ENCODE results near the gene TOM1.

The TOM1 gene

DNA sequence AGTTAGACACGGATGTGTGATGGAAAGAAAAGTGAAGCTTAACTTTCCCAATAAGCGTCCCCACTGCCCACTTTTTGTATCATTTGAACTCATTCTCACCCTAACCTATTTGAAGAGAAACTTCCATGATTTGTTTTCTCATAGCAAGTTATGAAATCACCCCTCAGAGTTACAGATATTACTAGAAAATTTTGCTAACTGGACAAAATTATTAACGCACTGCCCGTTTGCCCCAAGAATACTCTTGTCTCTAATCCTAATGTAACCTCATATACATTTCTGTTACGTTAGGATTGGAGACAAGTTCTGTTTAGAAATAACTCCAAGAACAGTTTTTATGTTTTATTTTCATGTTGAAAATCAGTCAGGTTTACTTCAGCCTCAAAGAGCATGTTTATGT lies 25.5 kb downstream of the TOM1 start:
- no peak for DNase-seq

DNA sequence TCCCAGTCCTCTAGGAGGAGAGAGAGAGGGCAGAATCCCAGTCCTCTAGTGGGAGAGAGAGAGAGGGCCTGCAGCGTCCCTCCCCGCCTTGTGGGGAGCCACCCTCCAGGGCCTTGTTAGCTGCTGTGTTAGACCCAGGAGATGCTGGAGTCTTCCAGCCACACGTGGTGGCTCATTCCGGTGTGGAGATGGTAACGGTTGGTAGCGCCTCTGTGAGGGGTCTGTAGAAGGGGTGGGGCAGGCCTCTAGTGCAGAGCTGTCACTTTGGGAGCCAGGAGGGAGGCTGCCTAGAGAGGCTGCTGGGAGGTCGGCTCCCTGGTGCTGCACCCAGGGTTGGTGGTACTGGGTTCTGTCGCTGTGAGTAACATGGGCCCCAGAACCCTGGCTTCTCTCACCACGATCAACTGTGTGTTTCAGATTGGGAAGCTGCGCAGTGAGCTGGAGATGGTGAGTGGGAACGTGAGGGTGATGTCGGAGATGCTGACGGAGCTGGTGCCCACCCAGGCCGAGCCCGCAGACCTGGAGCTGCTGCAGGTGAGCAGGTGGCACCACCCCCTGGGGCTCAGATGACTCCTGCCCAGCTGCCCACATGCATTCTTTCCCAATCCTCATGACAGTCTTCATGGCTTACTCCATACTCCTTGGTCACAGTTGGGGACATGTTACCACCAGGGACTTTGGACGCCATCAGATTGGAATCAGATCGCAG lies 27.3 kb downstream of the TOM1 start:
- no peak for DNase-seq

DNA sequence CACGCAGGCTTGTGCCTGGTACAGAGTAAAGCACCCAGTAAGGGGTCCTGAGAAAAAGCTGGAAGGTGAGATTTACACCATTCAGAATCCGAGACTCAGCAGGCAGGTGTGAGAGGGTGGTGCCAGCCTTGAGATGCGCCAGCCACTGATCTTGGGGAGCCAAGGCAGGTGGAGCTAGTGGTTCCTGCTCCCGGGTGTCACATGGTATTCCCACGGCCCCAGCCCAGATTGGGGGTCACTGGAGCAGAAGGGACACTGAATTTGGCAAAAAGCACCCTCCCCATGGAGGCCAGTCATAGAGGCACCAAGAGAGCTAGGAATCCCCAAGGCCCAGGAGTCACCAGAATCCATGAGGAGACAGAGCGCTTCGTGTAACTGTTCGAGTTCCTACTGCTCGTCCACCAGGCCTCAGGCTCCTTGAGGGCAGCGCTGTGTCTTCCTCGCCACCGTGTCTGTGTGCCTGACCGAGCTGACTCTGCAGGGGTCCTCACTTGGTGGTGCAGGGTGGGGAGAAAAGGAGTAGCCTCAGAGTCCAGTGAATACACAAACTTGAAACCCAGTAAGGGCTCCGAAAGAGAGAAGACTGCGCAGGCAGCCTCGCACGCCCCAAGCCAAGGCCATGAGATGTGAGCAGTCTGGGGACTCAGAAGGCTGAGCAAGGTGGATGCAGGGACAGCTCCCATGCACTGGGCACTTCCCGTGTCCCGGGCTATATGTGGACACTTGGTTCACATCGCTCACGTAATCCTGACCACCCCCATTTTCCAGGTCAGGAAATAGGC lies 28.2 kb downstream of the TOM1 start:
- no peak for DNase-seq

DNA sequence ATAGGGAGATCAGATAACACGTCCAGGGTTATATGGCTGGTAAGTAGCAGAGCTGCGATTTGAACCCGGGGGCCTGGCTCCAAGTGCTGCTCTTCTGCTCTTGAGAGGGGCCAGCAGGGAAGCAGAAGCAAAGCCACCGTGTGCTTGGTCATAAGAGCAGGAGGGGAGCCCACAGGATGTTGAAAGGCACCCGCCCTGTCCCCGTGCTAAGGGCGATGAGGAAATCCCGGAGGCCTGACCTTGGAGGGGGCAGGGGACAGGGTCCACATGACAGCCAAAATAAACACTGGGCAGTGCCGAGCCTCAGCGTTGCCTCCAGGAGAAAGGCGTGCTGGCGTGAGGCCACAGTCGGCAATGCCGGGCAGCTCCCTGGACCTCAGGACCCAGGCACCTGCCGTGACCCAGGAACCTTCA lies 28.8 kb downstream of the TOM1 start:
- DNase-seq: no peak

DNA sequence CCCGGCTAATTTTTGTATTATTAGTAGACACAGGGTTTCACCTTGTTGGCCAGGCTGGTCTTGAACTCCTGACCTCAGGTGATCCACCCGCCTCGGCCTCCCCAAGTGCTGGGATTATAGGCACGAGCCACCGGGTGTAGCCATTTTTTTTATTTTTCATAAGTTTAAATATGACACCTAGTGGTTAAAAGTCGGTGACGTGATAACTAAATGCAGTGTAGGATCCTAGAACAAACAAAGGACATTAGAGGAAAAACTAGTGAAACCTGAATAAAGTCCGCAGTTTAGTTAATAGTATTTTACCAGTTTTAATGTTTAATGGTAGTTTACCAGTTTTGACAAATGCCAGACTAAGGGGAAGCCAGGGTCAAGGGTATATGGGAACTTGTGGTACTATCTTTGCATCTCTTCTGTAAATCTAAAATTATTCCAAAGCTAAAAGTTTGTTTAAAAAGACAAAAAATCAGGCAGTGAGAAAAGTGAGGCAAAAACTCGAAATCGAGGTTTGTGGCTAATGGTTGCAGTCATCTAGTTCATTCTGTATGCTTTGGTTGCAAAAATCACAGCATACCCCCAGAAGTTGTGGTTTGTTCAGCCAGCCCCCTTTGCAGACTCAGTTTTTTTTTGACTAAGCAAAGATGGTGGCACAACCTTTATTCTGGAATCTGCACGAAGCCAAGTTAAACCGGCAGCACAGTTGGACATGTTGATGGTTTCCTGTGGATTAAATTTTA lies 29.6 kb downstream of the TOM1 start:
- DNase-seq: no peak

DNA sequence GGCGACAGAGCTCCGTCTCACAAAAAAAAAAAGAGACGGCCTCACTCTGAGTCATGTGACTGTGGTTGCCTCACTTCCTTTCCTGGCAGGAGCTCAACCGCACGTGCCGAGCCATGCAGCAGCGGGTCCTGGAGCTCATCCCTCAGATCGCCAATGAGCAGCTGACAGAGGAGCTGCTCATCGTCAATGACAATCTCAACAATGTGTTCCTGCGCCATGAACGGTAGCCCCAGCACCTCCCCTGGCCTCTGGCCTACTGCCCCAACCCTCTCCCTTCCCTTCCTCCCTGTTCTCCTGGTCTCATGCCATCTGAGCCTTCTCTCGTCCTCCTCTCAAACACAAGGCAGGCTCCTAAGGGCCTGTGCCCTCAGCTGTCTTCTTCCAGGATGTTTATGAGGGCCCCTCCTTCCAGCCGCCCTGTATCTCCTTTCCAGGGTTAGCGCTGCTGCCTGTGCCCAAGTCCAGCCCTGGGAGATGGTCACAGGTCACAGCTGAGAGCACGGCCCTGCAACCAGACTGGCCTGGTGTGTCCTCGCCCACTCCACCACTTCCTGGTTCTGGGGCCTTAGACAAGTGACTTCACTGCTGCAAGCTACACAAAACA lies 30.7 kb downstream of the TOM1 start:
- DNase-seq: no peak

DNA sequence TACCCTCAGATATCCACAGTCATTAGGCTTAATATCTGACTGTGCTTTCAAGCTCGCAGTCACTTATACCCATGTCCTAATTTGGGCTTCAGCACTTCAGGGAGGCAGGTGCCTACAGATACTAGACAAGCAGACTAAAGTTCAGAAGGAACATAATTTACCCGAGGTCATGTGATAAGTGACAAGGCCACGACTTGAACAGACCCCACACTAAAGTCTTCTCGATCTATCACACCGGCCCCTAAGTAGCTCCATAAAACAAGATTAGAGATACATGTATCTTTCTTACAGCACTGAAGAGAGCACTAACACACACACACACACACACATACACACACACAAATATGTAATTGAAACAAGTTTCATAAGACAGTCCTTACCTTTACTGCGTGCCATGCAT lies 32.6 kb downstream of the TOM1 start:
- no peak for DNase-seq

DNA sequence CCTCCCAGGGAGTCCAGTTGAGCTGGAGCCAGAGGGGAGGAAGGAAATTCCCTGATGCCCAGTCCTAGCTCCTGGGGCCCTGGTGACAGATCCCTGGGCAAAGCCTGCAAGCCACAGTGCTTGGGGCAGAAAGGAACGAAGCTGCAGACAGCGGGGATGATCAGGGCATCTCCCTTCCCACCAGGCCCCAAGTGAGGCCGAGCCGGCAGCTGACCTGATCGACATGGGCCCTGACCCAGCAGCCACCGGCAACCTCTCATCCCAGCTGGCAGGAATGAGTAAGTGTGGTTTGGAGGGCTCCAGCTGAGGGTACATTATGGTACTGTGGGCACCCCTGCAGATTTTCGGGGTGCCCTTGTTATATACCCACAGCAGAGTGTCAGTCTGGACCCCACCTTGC lies 33.5 kb downstream of the TOM1 start:
- DNase-seq: no peak

DNA sequence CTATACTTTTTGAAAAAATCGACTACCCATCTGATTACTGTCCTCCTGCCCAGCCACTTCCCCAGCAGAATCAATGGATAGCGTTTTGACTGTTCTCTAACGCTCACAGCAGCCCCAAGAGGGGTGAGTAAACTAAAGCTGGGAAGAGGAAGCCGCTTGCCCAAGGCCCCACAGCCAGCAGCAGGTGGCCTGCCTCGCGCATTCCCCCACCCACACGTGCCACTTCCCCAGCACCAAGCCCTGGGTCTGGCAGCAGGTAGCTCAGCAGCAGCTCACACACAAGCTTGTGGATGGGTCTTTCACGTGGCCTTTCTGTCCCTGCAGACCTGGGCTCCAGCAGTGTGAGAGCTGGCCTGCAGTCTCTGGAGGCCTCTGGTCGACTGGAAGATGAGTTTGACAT lies 34.3 kb downstream of the TOM1 start:
- DNase-seq: no peak

DNA sequence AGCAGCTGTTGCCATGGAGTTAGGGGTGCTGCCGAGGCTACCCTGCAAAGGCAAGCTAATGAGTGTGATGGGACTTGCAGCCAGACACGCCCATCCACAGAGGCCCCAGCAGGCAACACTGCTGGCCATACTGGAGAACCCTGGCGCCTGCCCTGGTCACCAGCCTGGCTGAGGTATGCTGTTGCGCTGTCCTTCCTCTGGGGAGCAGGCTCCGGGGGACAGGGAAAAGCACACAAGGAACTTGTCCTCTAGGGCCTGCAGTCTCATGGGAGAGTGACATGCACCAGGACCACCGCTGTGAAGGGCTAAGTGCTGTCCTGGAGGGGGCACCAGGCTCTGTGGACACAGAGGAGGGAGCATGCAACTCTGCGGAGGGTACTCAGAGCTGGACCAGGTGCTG lies 35.8 kb downstream of the TOM1 start:
- DNase-seq: no peak

DNA sequence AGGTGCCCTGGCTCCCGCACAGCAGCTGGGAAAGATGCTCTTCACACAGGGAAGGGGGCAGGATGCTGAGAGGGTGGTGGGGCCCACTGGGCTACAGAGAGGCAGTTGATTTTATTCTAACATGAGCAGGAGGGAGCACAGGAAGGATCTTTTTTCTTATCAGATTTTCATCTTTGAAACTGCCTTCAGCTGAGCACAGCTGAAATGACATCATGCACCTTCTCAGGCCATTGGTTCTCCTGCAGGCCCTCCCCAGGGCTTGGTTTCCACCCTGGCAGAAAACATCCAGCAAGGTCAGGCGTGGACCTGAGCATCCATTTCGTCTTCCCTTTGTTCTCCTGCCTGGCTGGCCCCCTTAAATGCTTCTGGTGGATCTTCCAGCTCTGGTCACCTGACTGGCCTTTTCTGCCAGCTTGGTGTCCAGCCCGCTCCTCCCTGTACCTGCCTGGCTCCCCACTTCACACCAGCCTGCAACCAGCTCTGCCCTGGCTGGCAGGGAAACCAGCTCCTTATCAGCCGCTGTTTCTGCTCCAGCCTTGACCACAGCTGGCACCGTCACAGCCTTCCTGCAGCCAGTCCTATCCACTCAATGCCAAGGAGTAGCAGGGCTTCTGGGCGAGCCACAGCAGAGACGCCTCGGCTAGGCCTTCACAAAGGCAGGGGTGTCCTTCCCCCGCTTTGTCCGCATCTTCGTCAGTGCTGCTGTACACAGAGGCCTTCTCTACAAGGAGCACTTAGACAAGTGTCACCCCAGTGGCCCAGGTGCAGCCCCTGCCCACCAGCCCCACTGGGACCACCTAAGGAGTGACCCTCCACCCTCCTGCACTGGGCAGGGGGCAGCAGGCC lies 36.5 kb downstream of the TOM1 start:
- no peak for DNase-seq

DNA sequence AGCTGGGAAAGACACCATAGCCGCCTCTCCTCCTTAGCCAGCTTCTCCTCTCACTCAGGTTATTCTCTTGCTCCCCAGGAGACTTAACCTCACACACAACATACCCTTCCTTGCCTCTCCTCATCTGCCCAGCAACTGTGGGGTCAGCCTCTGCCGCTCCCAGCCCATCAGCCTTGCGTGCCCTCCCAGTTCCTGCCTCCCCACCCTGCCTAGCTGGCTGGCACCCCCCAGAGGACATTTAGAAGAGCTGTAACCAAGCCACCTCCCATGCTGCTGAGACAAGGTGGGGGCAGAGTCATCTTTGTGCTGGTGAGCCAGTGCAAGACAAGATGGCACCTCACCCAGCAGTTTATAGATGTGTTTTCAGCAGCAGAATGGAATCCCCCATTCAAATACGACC lies 38.2 kb downstream of the TOM1 start:
- no peak for DNase-seq

DNA sequence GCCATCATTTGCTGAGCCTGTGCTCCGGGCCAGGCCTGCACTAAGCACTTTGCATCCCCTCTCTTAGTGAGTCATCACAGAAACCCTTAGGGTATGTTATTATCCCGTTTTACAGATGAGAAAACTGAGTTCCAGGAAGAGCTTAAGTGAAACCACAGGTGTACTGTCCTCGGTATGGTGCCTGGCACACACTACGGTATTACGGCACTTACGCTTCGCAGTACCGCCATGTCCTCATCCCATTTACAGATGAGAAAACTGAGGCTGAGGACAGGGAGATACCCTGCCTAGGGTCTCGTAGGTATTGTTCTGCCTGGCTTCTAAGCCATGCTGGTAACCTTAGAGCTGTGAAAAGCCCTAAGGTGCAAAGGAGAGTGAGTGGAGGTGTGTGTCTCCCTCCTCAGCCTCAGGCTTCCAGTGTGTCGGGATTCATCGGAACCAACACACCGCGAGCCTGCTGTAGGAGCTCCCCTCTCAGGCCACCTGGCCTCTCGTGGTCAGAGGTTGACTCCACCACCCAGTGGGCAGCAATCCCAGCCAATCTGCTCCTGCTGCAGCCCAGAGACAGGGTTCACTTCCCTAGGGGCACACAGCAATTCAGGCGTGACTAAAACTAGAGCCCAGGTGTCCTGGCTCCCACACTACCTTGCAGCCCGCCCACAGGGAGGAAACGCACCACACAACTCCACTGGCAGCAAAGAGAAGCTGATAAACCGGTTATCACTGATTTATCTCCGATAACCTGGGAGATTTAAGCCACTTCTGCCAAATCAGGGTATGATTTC lies 41.6 kb downstream of the TOM1 start:
- no peak for DNase-seq

DNA sequence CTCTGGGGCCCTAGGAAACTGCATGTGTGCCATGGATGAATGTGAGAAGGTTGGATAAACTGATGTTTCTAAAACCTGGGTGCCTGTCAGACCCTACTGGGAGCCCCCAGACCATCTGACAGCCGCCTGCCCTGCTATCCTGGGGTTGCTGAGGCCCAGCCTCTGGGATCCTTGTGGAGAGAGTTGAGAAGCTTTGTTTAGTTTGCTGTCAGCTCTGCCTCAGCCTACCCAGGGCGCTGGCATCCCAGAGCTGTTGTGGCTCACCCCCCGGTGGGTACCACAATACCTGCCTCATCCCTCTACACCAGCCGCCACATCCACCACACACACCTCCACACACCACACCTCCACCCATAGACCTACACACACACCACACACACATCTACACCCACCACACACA lies 42.7 kb downstream of the TOM1 start:
- DNase-seq: no peak

DNA sequence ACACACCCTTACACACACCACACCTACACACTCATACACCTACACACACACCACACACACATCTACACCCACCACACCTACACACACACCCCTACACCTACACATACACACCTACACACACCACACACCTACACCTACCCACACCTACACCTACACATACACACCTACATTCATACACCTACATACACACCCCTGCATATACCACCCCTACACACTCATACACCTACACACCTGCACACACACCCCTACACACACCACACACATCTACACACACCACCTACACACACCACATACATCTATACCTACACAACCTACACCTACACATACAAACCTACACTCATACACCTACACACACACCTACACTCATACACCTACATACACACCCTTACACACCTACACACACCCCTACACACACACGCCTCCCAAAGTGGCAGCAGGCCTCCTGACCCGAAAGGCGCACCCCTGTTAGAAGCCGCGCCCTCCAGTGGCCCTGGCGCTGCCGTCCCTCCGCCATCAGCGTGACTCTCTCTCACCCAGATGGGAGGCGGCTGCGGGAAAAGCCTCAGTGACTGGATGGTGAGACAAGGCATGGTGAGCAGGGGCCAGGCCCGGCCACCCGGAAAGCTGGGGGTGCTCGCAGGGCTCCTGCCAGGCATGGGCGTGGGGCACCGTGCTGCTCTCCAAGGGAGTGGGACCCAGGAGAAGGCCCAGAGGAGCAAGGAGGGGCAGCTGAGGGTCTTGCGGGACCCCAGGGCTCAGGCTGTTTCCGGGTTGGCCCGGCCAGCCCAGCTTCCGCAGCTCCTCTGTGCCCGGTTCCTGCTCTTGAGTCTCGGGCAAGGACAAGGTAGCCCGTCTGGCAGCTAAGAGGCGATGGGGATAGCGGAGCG lies 44.2 kb downstream of the TOM1 start:
- DNase-seq: no peak

DNA sequence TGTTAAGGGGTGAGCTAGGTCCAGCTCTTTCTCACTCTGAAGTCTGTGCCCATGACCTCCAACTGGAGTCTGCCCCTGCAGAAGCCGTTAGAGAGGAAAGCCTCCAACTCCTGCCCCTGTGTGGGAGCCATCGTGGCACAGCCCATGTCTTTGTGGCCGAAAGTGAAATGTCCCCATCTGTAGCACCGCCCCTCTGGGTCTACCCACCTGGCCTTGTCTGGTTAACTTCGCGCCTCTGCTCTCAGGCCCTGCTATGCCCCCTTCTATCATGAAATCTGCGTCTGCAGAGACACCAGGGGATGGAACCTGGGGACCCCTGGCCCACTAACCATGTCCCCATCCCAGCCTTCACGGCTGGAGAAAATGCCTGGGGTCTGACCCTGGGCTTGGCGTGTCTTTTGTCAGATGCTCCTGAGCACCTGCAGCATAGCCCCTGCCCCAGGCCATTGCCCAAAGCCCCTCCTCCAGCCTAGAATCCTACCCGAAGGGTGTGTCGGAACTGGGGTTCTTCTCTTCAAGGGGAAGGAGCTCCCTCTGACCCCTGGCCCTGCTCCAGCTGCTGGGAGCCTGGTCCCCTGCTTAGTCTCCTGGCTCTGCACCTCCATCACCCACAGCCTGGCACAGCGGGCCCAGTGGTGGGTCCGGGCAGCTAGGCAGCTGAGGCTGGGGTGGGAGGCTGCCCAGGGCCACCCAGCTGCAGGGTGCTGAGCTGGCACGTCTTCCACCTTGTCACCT lies 45.4 kb downstream of the TOM1 start:
- no peak for DNase-seq

DNA sequence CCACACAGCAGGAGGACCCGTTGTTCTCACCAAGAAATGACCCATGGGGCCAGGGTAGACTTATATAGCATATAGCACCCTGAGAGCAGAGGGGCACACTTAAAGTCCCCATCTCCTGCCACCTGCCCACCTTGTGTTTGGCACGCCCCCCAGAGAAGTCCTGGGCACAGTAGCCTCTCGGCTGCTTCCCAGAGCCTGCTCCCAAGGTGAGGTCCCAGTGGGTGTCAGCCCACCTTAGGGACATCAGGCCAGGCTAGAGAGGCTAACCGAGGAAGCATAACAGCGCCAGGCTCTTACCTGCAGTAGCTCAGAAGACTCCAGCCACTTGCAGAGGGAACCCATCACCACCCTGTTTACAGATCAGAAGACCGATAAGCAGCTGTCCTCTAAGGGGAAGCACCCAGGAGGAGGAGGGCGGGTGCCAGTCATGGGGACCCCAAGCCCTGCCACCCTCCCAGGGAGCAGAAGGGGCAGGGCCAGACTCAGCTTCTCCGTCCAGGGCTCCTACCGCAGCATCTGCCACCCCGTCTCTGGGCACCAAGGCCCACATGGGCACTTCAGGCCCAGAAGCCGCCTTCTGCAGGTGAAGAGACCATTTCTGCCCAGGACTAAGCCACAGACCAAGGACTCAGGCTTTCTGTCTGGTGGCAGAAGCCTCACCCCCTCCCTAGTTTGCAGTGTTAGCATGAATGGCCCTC lies 46.3 kb downstream of the TOM1 start:
- DNase-seq: no peak

DNA sequence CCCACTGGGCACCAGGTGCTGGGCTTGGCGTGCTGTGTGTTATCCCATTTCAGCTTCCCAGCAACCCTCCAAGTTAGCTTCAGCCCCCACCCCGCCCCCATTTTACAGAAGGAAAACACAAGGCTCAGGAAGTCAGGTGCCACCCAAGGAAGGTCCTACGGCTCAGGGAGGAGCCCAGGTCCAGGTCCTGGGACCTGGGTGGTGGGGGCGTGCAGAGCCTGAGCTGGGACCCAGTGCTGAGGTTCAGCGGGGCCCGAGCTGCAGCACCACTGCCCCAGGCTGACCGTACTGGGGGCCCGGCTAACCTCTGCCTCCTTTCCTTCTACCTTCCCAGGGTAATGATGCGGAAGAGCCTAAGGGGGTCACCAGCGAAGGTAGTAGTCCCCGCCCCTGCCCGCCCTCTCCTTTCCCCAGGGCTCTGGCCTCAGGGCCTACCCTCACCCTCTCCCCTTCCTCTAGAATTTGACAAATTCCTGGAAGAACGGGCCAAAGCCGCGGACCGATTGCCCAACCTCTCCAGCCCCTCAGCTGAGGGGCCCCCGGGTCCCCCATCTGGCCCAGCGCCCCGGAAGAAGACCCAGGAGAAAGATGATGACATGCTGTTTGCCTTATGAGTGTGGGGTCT lies 47.0 kb downstream of the TOM1 start:
- no peak for DNase-seq

DNA sequence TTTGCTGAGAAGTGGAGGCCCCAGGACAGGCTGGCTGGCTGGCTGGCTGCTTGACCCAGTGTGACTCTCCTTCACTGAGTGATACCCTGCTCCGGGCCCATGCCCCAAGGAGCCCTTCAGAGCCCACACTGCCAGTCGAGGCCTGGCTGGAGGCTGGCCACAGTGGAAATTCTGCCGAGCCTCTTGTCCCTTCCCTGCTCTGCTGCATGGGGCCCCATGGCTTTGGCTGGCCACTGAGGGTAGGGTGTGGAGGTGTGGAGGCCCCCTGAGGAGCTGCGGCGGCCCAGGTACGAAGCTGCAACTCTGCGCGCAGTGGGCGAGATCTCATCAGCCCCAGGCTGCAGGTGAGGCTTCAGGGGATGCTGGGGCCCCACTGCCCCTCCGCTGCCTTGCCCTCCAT lies 47.8 kb downstream of the TOM1 start:
- no peak for DNase-seq

All from NCI-H524 treated with DMSO at 0.1 percent for 48 hours (cell line).